H1 (cell line): ENCODE data around the gene CYP1A2. TPM values are rescaled to one million over a fixed set of nuclear protein-coding genes. Genes with fewer than 3 reads are reported as not detected.
A peak's percentile ranks its signal among the peaks of the same experiment; 100 is the strongest.

Experiments
- CTCF ChIA-PET: fragments of 300-600 bp; sonication (Branson Sonifier 250); formaldehyde crosslinking; loops from one replicate; lab custom pipeline; 2021; ENCODE audit not compliant: partially characterized antibody; lab: Charles Lee
- POLR2A ChIA-PET: fragments of 300-600 bp; sonication (Branson Sonifier 250); formaldehyde crosslinking; loops from one replicate; lab custom pipeline; 2021; ENCODE audit warnings: inconsistent platforms; ENCODE audit not compliant: partially characterized antibody; lab: Charles Lee
- DNase-seq, 2 experiments: peaks; one replicate each; pipeline versions ENCODE4 v3.0.0 to v3.0.0-alpha.2; 2010 to 2022; ENCODE audit warnings: low spot score in 2 of 2, low read depth in 1 of 2, mixed read lengths in 1 of 2
- FAIRE-seq: peaks from 2 replicates; lab custom pipeline; 2011; peaks lifted over from hg19 to GRCh38; lab: Jason Lieb, UNC
- H2AFZ ChIP-seq: 2 replicates; pipeline ENCODE4 v1.8.1; 2012; ENCODE audit warnings: low read length, inconsistent platforms
- H2AK5ac ChIP-seq: 2 replicates; pipeline ENCODE4 v1.6.1; 2013; ENCODE audit warnings: low read depth, low read length
- H2BK120ac ChIP-seq: replicated peaks from 2 replicates; pipeline ENCODE3; 2013; ENCODE audit warnings: low read depth, low read length, inconsistent platforms
- H2BK12ac ChIP-seq: 2 replicates; pipeline ENCODE4 v1.6.1; 2013; ENCODE audit warnings: low read depth, low read length
- H2BK15ac ChIP-seq: 2 replicates; pipeline ENCODE4 v1.6.1; 2013; ENCODE audit warnings: low read length
- H2BK20ac ChIP-seq: 2 replicates; pipeline ENCODE4 v1.6.1; 2013; ENCODE audit warnings: low read length
- H2BK5ac ChIP-seq: 2 replicates; pipeline ENCODE4 v1.6.1; 2013; ENCODE audit warnings: low read depth, low read length
- H3K14ac ChIP-seq: 2 replicates; pipeline ENCODE4 v1.6.1; 2013; ENCODE audit warnings: inconsistent platforms; ENCODE audit not compliant: insufficient read length
- H3K18ac ChIP-seq: 2 replicates; pipeline ENCODE4 v1.6.1; 2013; ENCODE audit warnings: low read length; ENCODE audit errors: extremely low read depth
- H3K23ac ChIP-seq: 2 replicates; pipeline ENCODE4 v1.6.1; 2013; ENCODE audit warnings: inconsistent platforms; ENCODE audit not compliant: insufficient read length
- H3K23me2 ChIP-seq: 2 replicates; pipeline ENCODE4 v1.6.1; 2013; ENCODE audit warnings: low read depth, low read length
- H3K27ac ChIP-seq: 2 replicates; pipeline ENCODE4 v1.6.1; 2011; ENCODE audit warnings: low read depth, low read length, inconsistent platforms
- H3K27me3 ChIP-seq, 4 experiments: replicated peaks in 1 of 4; 1 replicate in 1 of 4; 2 replicates in 3 of 4; pipeline versions ENCODE4 v1.6.1 to v1.8.1; 2011 to 2013; ENCODE audit warnings: low read length in 3 of 4, mild to moderate bottlenecking in 3 of 4, inconsistent platforms in 2 of 4, mixed read lengths in 2 of 4, moderate library complexity in 1 of 4; ENCODE audit not compliant: control insufficient read depth in 3 of 4, insufficient read depth in 3 of 4; ENCODE audit errors: extremely low read depth in 1 of 4
- H3K36me3 ChIP-seq, 4 experiments: 2 replicates each; pipeline versions ENCODE4 v1.6.1 to v1.8.1; 2011 to 2013; ENCODE audit warnings: mild to moderate bottlenecking in 4 of 4, low read length in 3 of 4, moderate library complexity in 2 of 4, control low read depth in 1 of 4, inconsistent platforms in 1 of 4; ENCODE audit not compliant: insufficient read depth in 4 of 4, control insufficient read depth in 2 of 4
- H3K4ac ChIP-seq: replicated peaks from 2 replicates; pipeline ENCODE3; 2013; ENCODE audit warnings: low read length, low read depth, mixed read lengths, inconsistent platforms; ENCODE audit not compliant: insufficient read length
- H3K4me1 ChIP-seq, 4 experiments: replicated peaks in 1 of 4; 1 replicate in 1 of 4; 2 replicates in 3 of 4; pipeline versions ENCODE4 v1.6.1 to v1.8.1; 2011 to 2013; ENCODE audit warnings: low read length in 3 of 4, inconsistent platforms in 2 of 4, mixed read lengths in 1 of 4; ENCODE audit not compliant: insufficient read depth in 4 of 4, control insufficient read depth in 3 of 4
- H3K4me2 ChIP-seq, 2 experiments: 2 replicates each; pipeline versions ENCODE4 v1.6.1 to v1.8.1; 2011 to 2013; ENCODE audit warnings: low read depth in 2 of 2, low read length in 2 of 2, control low read depth in 1 of 2, inconsistent platforms in 1 of 2, mild to moderate bottlenecking in 1 of 2; ENCODE audit not compliant: insufficient read depth in 1 of 2
- H3K4me3 ChIP-seq, 4 experiments: fragments of 200-600, 300-600 bp in 1 of 4; sonication (generic), shearing (Covaris generic), sonication (Bioruptor Twin) in 1 of 4; 2 replicates each; pipeline versions ENCODE4 v1.5.1 to v1.8.1; 2011 to 2016; ENCODE audit warnings: low read length in 4 of 4, low read depth in 3 of 4, control low read depth in 2 of 4, inconsistent platforms in 2 of 4, mild to moderate bottlenecking in 2 of 4, mixed read lengths in 1 of 4, moderate library complexity in 1 of 4; ENCODE audit not compliant: insufficient read depth in 2 of 4; ENCODE audit errors: extremely low read depth in 1 of 4
- H3K56ac ChIP-seq: replicated peaks from 2 replicates; pipeline ENCODE3; 2013; ENCODE audit warnings: low read depth, mild to moderate bottlenecking, mixed read lengths, low read length, inconsistent platforms; ENCODE audit not compliant: insufficient read length
- H3K79me1 ChIP-seq: 2 replicates; pipeline ENCODE4 v1.6.1; 2013; ENCODE audit warnings: low read depth, low read length, control low read depth
- H3K79me2 ChIP-seq, 2 experiments: 2 replicates each; pipeline versions ENCODE4 v1.6.1 to v1.8.1; 2012 to 2013; ENCODE audit warnings: low read length in 2 of 2, mild to moderate bottlenecking in 2 of 2, inconsistent platforms in 1 of 2; ENCODE audit not compliant: insufficient read depth in 2 of 2, control insufficient read depth in 1 of 2
- H3K9ac ChIP-seq, 4 experiments: replicated peaks in 1 of 4; 1 replicate in 1 of 4; 2 replicates in 3 of 4; pipeline versions ENCODE4 v1.6.1 to v1.8.1; 2011 to 2013; ENCODE audit warnings: low read depth in 3 of 4, low read length in 3 of 4, control low read depth in 2 of 4, mild to moderate bottlenecking in 2 of 4, moderate library complexity in 2 of 4, inconsistent platforms in 1 of 4; ENCODE audit errors: extremely low read depth in 1 of 4
- H3K9me3 ChIP-seq, 2 experiments: 2 replicates each; pipeline versions ENCODE4 v1.6.1 to v1.8.1; 2012 to 2013; ENCODE audit warnings: mild to moderate bottlenecking in 2 of 2, moderate library complexity in 2 of 2, control low read depth in 1 of 2, inconsistent platforms in 1 of 2, low read depth in 1 of 2, low read length in 1 of 2, mixed read lengths in 1 of 2; ENCODE audit not compliant: insufficient read depth in 2 of 2
- H4K20me1 ChIP-seq, 2 experiments: replicated peaks in 1 of 2; 2 replicates each; pipeline versions ENCODE3 to v1.8.1; 2011 to 2013; ENCODE audit warnings: inconsistent platforms in 2 of 2, low read length in 2 of 2, mild to moderate bottlenecking in 1 of 2; ENCODE audit not compliant: insufficient read depth in 2 of 2, control insufficient read depth in 1 of 2
- H4K5ac ChIP-seq: 2 replicates; pipeline ENCODE4 v1.6.1; 2013; ENCODE audit warnings: low read length, low read depth, mixed read lengths, inconsistent platforms; ENCODE audit not compliant: insufficient read length
- H4K8ac ChIP-seq: 2 replicates; pipeline ENCODE4 v1.8.0; 2013; ENCODE audit warnings: mild to moderate bottlenecking, moderate library complexity, low read length, inconsistent platforms; ENCODE audit not compliant: insufficient read depth; ENCODE audit errors: extremely low read depth
- H4K91ac ChIP-seq: replicated peaks from 2 replicates; pipeline ENCODE3; 2013; ENCODE audit warnings: low read length, mixed read lengths, inconsistent platforms; ENCODE audit not compliant: insufficient read length
- ATF2 ChIP-seq: IDR thresholded peaks from 2 replicates; pipeline ENCODE4 v1.6.1; 2012; ENCODE audit warnings: low read length, inconsistent platforms
- BRCA1 ChIP-seq: IDR thresholded peaks from 2 replicates; pipeline ENCODE4 v1.6.1; 2012; ENCODE audit warnings: low read depth, low read length, improper control_type of control experiment
- CTBP2 ChIP-seq: IDR thresholded peaks from 2 replicates; pipeline ENCODE4 v1.7.0; 2011; ENCODE audit warnings: borderline replicate concordance, mild to moderate bottlenecking, moderate library complexity, mixed read lengths, low read length; ENCODE audit not compliant: insufficient read depth, insufficient read length
- KDM4A ChIP-seq: IDR thresholded peaks from one replicate; pipeline ENCODE4 v1.7.1; 2012; ENCODE audit warnings: low read depth, mild to moderate bottlenecking, moderate library complexity, low read length, inconsistent platforms; ENCODE audit not compliant: severe bottlenecking
- RXRA ChIP-seq: IDR thresholded peaks from 2 replicates; pipeline ENCODE4 v1.6.1; 2011; ENCODE audit warnings: low read depth, mild to moderate bottlenecking, low read length, moderate library complexity; ENCODE audit not compliant: insufficient read depth
- SIRT6 ChIP-seq: IDR thresholded peaks from one replicate; pipeline ENCODE4 v1.7.1; 2012; ENCODE audit warnings: low read length, inconsistent platforms
- SP1 ChIP-seq: IDR thresholded peaks from 2 replicates; pipeline ENCODE4 v1.6.1; 2011; ENCODE audit warnings: low read depth, low read length
- SP2 ChIP-seq: IDR thresholded peaks from 2 replicates; pipeline ENCODE4 v1.6.1; 2012; ENCODE audit warnings: mild to moderate bottlenecking, low read length, inconsistent platforms
- TAF1 ChIP-seq: IDR thresholded peaks from 2 replicates; pipeline ENCODE4 v1.6.1; 2011; ENCODE audit warnings: mild to moderate bottlenecking, low read depth, low read length
- TCF12 ChIP-seq: IDR thresholded peaks from 2 replicates; pipeline ENCODE4 v1.6.1; 2011; ENCODE audit warnings: low read depth, mild to moderate bottlenecking, low read length
- TEAD4 ChIP-seq: IDR thresholded peaks from 2 replicates; pipeline ENCODE4 v1.6.1; 2012; ENCODE audit warnings: low read depth, low read length, inconsistent platforms, mixed read lengths
- YY1 ChIP-seq: IDR thresholded peaks from 2 replicates; pipeline ENCODE4 v1.6.1; 2011; ENCODE audit warnings: low read depth, mild to moderate bottlenecking, low read length
- WGBS, 2 experiments: shearing (Covaris generic) in 1 of 2; methylation state at CpG; one replicate each; pipeline versions ENCODE4 v1.1.6 to v1.1.7; 2013 to 2015; ENCODE audit warnings: low lambda C conversion rate in 2 of 2, mixed read lengths in 2 of 2, inconsistent platforms in 1 of 2, low coverage in 1 of 2, missing lambda C conversion rate in 1 of 2; ENCODE audit not compliant: insufficient replicate concordance in 2 of 2, insufficient coverage in 1 of 2, insufficient read length in 1 of 2; ENCODE audit errors: extremely low coverage in 1 of 2, missing lambda C conversion rate in 1 of 2; 5-methylcytosine and 5-hydroxymethylcytosine counted together
- polyA plus RNA-seq, 7 experiments: library from polyadenylated mRNA; depleted of rRNA in 3 of 7; stranded (reverse) in 5 of 7; unstranded in 2 of 7; fragments of >200 nt in 5 of 7; fragments of 200-250 nt in 2 of 7; gene quantifications; 1 replicate in 5 of 7; 2 replicates in 1 of 7; 4 replicates in 1 of 7; pipeline versions ENCODE4 v1.2.1 to v1.2.3, GENCODE V29; 2011 to 2013; ENCODE audit warnings: missing spikeins in 2 of 7, mixed read lengths in 2 of 7
- total RNA-seq: library from RNA; stranded (reverse); fragmentation: NEBNext Ultra II Directional; extraction: Animal tissue kit (Norgen Biotek cat#: 25700); gene quantifications from 2 replicates; pipeline ENCODE4 v1.2.1, GENCODE V29; 2021

Gene CYP1A2
- total and polyA plus RNA-seq, 2 of the 8 experiments (the other 6 are each of a cell fraction or from before 2014, with no cell fraction given), result not detected

- no peak overlapping the region for H2AFZ ChIP-seq
- H2BK15ac ChIP-seq, result no peak overlapping the region
- no peaks in the 10 kb centered on the region for H3K27me3 ChIP-seq
- H3K4me3 ChIP-seq, result no peak overlapping the region
- CTCF ChIA-PET, result interaction anchor here (0.6 to 53.7 kb wide), 11 partner anchors 7 to 464 kb away, joined by 3 to 1439 read pairs (median 5); partner anchors contain the start of genes CLK3, CSK, CYP1A1 and LMAN1L
- H4K91ac ChIP-seq, result no peak overlapping the region
- no peak for FAIRE-seq
- no peak overlapping the region for H3K23ac ChIP-seq
- H3K36me3 ChIP-seq, result no peaks in the 10 kb centered on the region
- no peak for DNase-seq
- H3K23me2 ChIP-seq, result no peaks in the 10 kb centered on the region
- H3K27ac ChIP-seq, result no peak overlapping the region
- no peak overlapping the region for H4K5ac ChIP-seq
- peak overlapping the region in 1 of 2 experiments; percentile 15; a peak in 1 of 4 replicates for H3K4me2 ChIP-seq
- H2BK12ac ChIP-seq, result no peak overlapping the region
- H3K18ac ChIP-seq, result no peak overlapping the region
- peaks cover 4 to 28% (median 14%) of the 10 kb centered on the region in 4 experiments for H3K4me1 ChIP-seq
- H3K9me3 ChIP-seq, result no peaks in the 10 kb centered on the region
- no peak overlapping the region for H2BK120ac ChIP-seq
- peaks cover 30% of the 10 kb centered on the region for H3K79me1 ChIP-seq
- POLR2A ChIA-PET, result interaction anchor here (4.5 kb wide), 1 partner anchor 10 kb away, joined by 20 read pairs; no protein-coding TSS in a partner anchor
- H3K56ac ChIP-seq, result no peak overlapping the region
- H4K20me1 ChIP-seq, result peaks cover 33 to 58% of the 10 kb centered on the region in 2 experiments
- no peak overlapping the region for H3K4ac ChIP-seq
- H3K79me2 ChIP-seq, result peaks cover 0 to 7% of the 10 kb centered on the region in 2 experiments; a peak in 1 of 4 replicates
- H3K14ac ChIP-seq, result no peak overlapping the region
- H4K8ac ChIP-seq, result no peak overlapping the region; the same call in 1 of the 2 replicates
- H2BK20ac ChIP-seq, result no peak overlapping the region
- WGBS, 2 experiments, result 81% methylated on average over 14 of the region's 14 CpGs; no CpG with 5 or more reads in 1 of the 2 experiments
- H3K9ac ChIP-seq, result no peak overlapping the region
- no peak overlapping the region for H2AK5ac ChIP-seq
- H2BK5ac ChIP-seq, result no peak overlapping the region
- no peak for TF ChIP-seq BRCA1
- no peak for TF ChIP-seq SP2
- TF ChIP-seq ATF2, result no peak
- TF ChIP-seq CTBP2, result no peak
- TF ChIP-seq YY1, result no peak
- no peak for TF ChIP-seq TCF12
- TF ChIP-seq SIRT6, result no peak
- no peak for TF ChIP-seq TAF1
- no peak for TF ChIP-seq SP1
- TF ChIP-seq TEAD4, result no peak
- TF ChIP-seq KDM4A, result no peak
- TF ChIP-seq RXRA, result no peak
These were observed 40.6 kb downstream of the CYP1A2 start for GRCh38 chr15:74789171-74789631.
